HepG2 (cell line): Measurements from ENCODE around the gene WIZ. TPM values are rescaled to one million over a fixed set of nuclear protein-coding genes. Genes with fewer than 3 reads are reported as not detected.

Experiments
- CBX2 ChIP-seq, 2 experiments: fragments of 200-600 bp in 1 of 2; sonication (generic); formaldehyde crosslinking in 1 of 2; IDR thresholded peaks; 2 replicates each; pipeline versions ENCODE4 v1.7.0 to v1.8.1; 2018 to 2022; ENCODE audit warnings: low read depth in 2 of 2, low read length in 1 of 2, mild to moderate bottlenecking in 1 of 2, missing genetic modification reagents in 1 of 2
- FIP1L1 ChIP-seq: fragments of 200-400 bp; formaldehyde crosslinking; IDR thresholded peaks from 2 replicates; pipeline ENCODE4 v1.6.1; 2018; ENCODE audit warnings: low read depth, mild to moderate bottlenecking, low read length, moderate library complexity, borderline replicate concordance; ENCODE audit not compliant: insufficient read depth
- GTF2F1 ChIP-seq: fragments of 150-350 bp; IDR thresholded peaks from 2 replicates; pipeline ENCODE4 v1.6.1; 2014; ENCODE audit warnings: low read length
- HMG20B ChIP-seq: conservative IDR thresholded peaks from 2 replicates; pipeline ENCODE4 v1.6.1; 2016; ENCODE audit warnings: missing genetic modification reagents, missing compliant biosample characterization
- IRF9 ChIP-seq: sonication (generic); formaldehyde crosslinking; IDR thresholded peaks from 2 replicates; pipeline ENCODE4 v1.8.0; 2022; ENCODE audit warnings: missing genetic modification reagents, mild to moderate bottlenecking, borderline replicate concordance
- KDM4B ChIP-seq: sonication (generic); formaldehyde crosslinking; IDR thresholded peaks from 2 replicates; pipeline ENCODE4 v1.4.0; 2020; ENCODE audit warnings: missing genetic modification reagents
- LRRFIP1 ChIP-seq: sonication (generic); formaldehyde crosslinking; conservative IDR thresholded peaks from 2 replicates; pipeline ENCODE4 v1.4.0; 2020; ENCODE audit warnings: missing genetic modification reagents
- NFYC ChIP-seq: IDR thresholded peaks from 2 replicates; pipeline ENCODE4 v1.6.1; 2016; ENCODE audit warnings: missing genetic modification reagents, missing compliant biosample characterization
- NR2F2 ChIP-seq: IDR thresholded peaks from 2 replicates; pipeline ENCODE4 v1.6.1; 2012; ENCODE audit warnings: low read depth, inconsistent platforms, borderline replicate concordance
- SMYD3 ChIP-seq: sonication (generic); formaldehyde crosslinking; IDR thresholded peaks from 2 replicates; pipeline ENCODE4 v1.8.1; 2023; ENCODE audit warnings: mild to moderate bottlenecking, missing genetic modification reagents
- SRF ChIP-seq: IDR thresholded peaks from 2 replicates; pipeline ENCODE4 v1.6.1; 2011; ENCODE audit warnings: mild to moderate bottlenecking, low read depth, low read length, moderate library complexity
- TBX2 ChIP-seq: sonication (generic); formaldehyde crosslinking; IDR thresholded peaks from 2 replicates; pipeline ENCODE4 v1.5.0; 2020; ENCODE audit warnings: missing genetic modification reagents, mild to moderate bottlenecking, borderline replicate concordance
- ZBTB43 ChIP-seq: sonication (generic); formaldehyde crosslinking; conservative IDR thresholded peaks from 2 replicates; pipeline ENCODE4 v1.4.0; 2020; ENCODE audit warnings: missing genetic modification reagents
- ZNF326 ChIP-seq: sonication (generic); formaldehyde crosslinking; IDR thresholded peaks from 2 replicates; pipeline ENCODE4 v1.4.0; 2020; ENCODE audit warnings: missing genetic modification reagents, borderline replicate concordance
- ZNF431 ChIP-seq: sonication (generic); formaldehyde crosslinking; IDR thresholded peaks from 2 replicates; pipeline ENCODE4 v1.9.0; 2022; ENCODE audit warnings: missing genetic modification reagents, low read depth, mild to moderate bottlenecking, borderline replicate concordance
- ZNF512 ChIP-seq: sonication (generic); formaldehyde crosslinking; IDR thresholded peaks from 2 replicates; pipeline ENCODE4 v1.4.0; 2020; ENCODE audit warnings: mild to moderate bottlenecking, missing genetic modification reagents
- ZNF761 ChIP-seq: sonication (generic); formaldehyde crosslinking; conservative IDR thresholded peaks from 2 replicates; pipeline ENCODE4 v1.4.0; 2020; ENCODE audit warnings: mild to moderate bottlenecking, missing genetic modification reagents
- ZNF780A ChIP-seq: sonication (generic); formaldehyde crosslinking; IDR thresholded peaks from 2 replicates; pipeline ENCODE4 v1.8.0; 2022; ENCODE audit warnings: mild to moderate bottlenecking, missing genetic modification reagents, moderate library complexity
- polyA plus RNA-seq, 8 experiments: library from polyadenylated mRNA; depleted of rRNA in 3 of 8; stranded (reverse) in 7 of 8; unstranded in 1 of 8; fragments of >200 nt; fragmentation: Illumina TruSeq in 4 of 8; extraction: Trizol in 4 of 8; gene quantifications; 2 replicates each; pipeline versions ENCODE4 v1.2.1 to v1.2.3, GENCODE V29; 2011 to 2016; ENCODE audit warnings: low read depth in 4 of 8, missing spikeins in 1 of 8, mixed read lengths in 1 of 8; ENCODE audit not compliant: insufficient read depth in 1 of 8
- total RNA-seq, 5 experiments: library from RNA; depleted of rRNA; stranded (reverse); fragments of >200 nt; fragmentation: Illumina TruSeq; extraction: Trizol; gene quantifications; 2 replicates each; pipeline ENCODE4 v1.2.3, GENCODE V29; 2016; ENCODE audit warnings: low read depth in 1 of 5
- TF ChIP-seq, protein P1 (sequence below): sonication (generic); formaldehyde crosslinking; IDR thresholded peaks from 2 replicates; pipeline ENCODE4 v1.4.0; 2020; ENCODE audit warnings: missing genetic modification reagents

WIZ gene
- total and polyA plus RNA-seq, 2 of the 13 experiments (the other 11 are each of a cell fraction or from before 2014, with no cell fraction given), result 4.7 to 4.8 TPM

DNA sequence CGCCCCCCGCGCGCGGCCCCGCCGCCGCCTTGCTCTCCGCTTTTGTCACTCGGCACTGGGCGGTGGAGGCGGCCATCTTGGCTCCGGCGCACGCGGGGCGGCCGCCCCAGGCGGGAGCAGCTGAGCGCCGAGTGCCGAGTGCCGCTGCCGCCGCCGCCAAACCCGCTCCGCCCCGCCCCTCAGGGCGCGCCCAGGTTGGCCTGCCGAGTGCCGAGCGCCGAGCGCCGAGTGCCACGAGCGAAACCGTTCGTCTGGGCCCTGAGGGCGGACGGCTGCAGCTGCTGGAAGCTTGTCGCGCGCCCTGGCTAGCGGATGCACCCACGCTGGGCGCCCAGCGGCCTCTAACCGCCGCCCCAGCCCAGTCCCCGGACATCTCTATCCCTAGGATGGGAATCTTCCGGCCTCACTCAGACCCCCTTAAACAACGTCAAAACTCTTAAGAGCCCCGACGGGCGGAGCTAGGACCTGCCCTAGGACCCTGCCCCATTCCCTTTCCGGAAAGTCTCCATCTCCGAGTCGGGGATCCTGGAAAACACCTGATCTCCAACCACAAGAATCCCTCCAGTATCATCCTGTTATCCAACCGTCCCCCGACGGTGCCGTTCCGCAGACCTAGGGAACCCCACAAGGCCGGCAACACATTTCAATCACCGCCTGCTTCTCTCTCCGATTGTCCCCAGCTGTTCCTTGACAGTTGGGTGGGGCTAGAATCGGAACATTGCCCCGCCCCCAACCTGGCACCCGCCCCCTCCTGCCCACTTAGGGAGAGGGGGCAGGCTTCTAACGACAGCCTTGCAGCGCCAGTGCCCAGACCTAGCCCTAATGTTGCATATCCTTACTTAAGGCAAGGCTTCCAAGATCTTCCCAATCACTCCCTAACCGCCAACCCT is 16.9 kb downstream of the WIZ start (continued):
- TF ChIP-seq ZBTB43 (CRISPR knock-in tag) (0 out of 2 replicates have a peak, but pooled peaks have one; percentile 48), SMYD3 (CRISPR knock-in tag) (no peak), NFYC (no peak), ZNF761 (no peak), IRF9 (CRISPR knock-in tag) (peak; percentile 43; the same call in 1 of the 2 replicates), ZNF326 (CRISPR knock-in tag) (no peak), CBX2 (IDR thresholded peaks at IDR 0.05; ENCODE audit: low read depth, low read length) (no peak), CBX2 (CRISPR knock-in tag; IDR thresholded peaks at IDR 0.05; ENCODE audit: low read depth) (no peak), SRF (peak; percentile 96), ZNF431 (0 out of 2 replicates have a peak, but pooled peaks have one; percentile 56), LRRFIP1 (CRISPR knock-in tag) (no peak), ZNF780A (CRISPR knock-in tag) (no peak), TBX2 (CRISPR knock-in tag) (peak; percentile 17; the same call in 1 of the 2 replicates), NR2F2 (no peak), FIP1L1 (no peak), KDM4B (peak; percentile 35; the same call in 1 of the 2 replicates), ZNF512 (CRISPR knock-in tag) (no peak), GTF2F1 (no peak), HMG20B (CRISPR knock-in tag) (no peak)
- TF ChIP-seq, protein P1, sequence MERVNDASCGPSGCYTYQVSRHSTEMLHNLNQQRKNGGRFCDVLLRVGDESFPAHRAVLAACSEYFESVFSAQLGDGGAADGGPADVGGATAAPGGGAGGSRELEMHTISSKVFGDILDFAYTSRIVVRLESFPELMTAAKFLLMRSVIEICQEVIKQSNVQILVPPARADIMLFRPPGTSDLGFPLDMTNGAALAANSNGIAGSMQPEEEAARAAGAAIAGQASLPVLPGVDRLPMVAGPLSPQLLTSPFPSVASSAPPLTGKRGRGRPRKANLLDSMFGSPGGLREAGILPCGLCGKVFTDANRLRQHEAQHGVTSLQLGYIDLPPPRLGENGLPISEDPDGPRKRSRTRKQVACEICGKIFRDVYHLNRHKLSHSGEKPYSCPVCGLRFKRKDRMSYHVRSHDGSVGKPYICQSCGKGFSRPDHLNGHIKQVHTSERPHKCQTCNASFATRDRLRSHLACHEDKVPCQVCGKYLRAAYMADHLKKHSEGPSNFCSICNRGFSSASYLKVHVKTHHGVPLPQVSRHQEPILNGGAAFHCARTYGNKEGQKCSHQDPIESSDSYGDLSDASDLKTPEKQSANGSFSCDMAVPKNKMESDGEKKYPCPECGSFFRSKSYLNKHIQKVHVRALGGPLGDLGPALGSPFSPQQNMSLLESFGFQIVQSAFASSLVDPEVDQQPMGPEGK (CRISPR knock-in tag), result peak; percentile 42; the same call in 1 of the 2 replicates
